Astrocyte (in vitro differentiated cells and primary cell): ENCODE measurements around the gene FBN3. TPM values are rescaled to one million over a fixed set of nuclear protein-coding genes. Genes with fewer than 3 reads are reported as not detected.

Experiments used
- DNase-seq: peaks from one replicate; pipeline ENCODE4 v3.0.0-alpha.2; 2010; ENCODE audit warnings: low read depth
- FAIRE-seq: peaks from 2 replicates; lab custom pipeline; 2011; peaks lifted over from hg19 to GRCh38; lab: Jason Lieb, UNC
- H2AFZ ChIP-seq: 2 replicates; pipeline ENCODE4 v1.6.0; 2012; ENCODE audit warnings: low read depth, low read length, inconsistent platforms
- H3K27ac ChIP-seq: 2 replicates; pipeline ENCODE4 v1.5.1; 2011; ENCODE audit warnings: low read depth, low read length, inconsistent platforms
- H3K27me3 ChIP-seq: 2 replicates; pipeline ENCODE4 v1.6.0; 2011; ENCODE audit warnings: low read length, inconsistent platforms; ENCODE audit not compliant: insufficient read depth
- H3K36me3 ChIP-seq: 2 replicates; pipeline ENCODE4 v1.5.1; 2011; ENCODE audit warnings: low read length, inconsistent platforms; ENCODE audit not compliant: insufficient read depth
- H3K4me1 ChIP-seq: 2 replicates; pipeline ENCODE4 v1.5.1; 2011; ENCODE audit warnings: low read length, inconsistent platforms; ENCODE audit not compliant: insufficient read depth
- H3K4me2 ChIP-seq: 2 replicates; pipeline ENCODE4 v1.6.0; 2012; ENCODE audit warnings: low read length, inconsistent platforms
- H3K4me3 ChIP-seq: 2 replicates; pipeline ENCODE4 v1.5.1; 2011; ENCODE audit warnings: low read depth, mild to moderate bottlenecking, low read length, inconsistent platforms; ENCODE audit not compliant: insufficient read depth
- H3K79me2 ChIP-seq: 2 replicates; pipeline ENCODE4 v1.6.0; 2012; ENCODE audit warnings: mild to moderate bottlenecking, low read length, inconsistent platforms; ENCODE audit not compliant: insufficient read depth
- H3K9ac ChIP-seq: 2 replicates; pipeline ENCODE4 v1.6.0; 2012; ENCODE audit warnings: mild to moderate bottlenecking, low read length, inconsistent platforms
- H3K9me3 ChIP-seq: 2 replicates; pipeline ENCODE4 v1.5.1; 2012; ENCODE audit warnings: low read depth, mild to moderate bottlenecking, low read length, inconsistent platforms; ENCODE audit not compliant: insufficient read depth
- H4K20me1 ChIP-seq: 2 replicates; pipeline ENCODE4 v1.6.0; 2012; ENCODE audit warnings: low read length, inconsistent platforms; ENCODE audit not compliant: insufficient read depth
- H3K27ac Mint-ChIP-seq: one replicate; pipeline ENCODE4 v1.8.0; 2021; ENCODE audit warnings: mild to moderate bottlenecking, mixed read lengths; ENCODE audit not compliant: unreplicated experiment
- H3K27me3 Mint-ChIP-seq: one replicate; pipeline ENCODE4 v1.8.0; 2021; ENCODE audit warnings: low read depth, mixed read lengths; ENCODE audit not compliant: unreplicated experiment
- H3K36me3 Mint-ChIP-seq: one replicate; pipeline ENCODE4 v1.8.0; 2021; ENCODE audit warnings: low read depth, mixed read lengths; ENCODE audit not compliant: unreplicated experiment
- H3K4me1 Mint-ChIP-seq: one replicate; pipeline ENCODE4 v1.8.0; 2021; ENCODE audit warnings: low read depth, mixed read lengths; ENCODE audit not compliant: unreplicated experiment
- H3K4me3 Mint-ChIP-seq: one replicate; pipeline ENCODE4 v1.8.0; 2021; ENCODE audit warnings: mild to moderate bottlenecking, moderate library complexity, mixed read lengths; ENCODE audit not compliant: unreplicated experiment
- H3K9me3 Mint-ChIP-seq: one replicate; pipeline ENCODE4 v1.8.0; 2021; ENCODE audit warnings: mild to moderate bottlenecking, mixed read lengths; ENCODE audit not compliant: unreplicated experiment
- EZH2 ChIP-seq: IDR thresholded peaks from 2 replicates; pipeline ENCODE4 v1.6.1; 2012; ENCODE audit warnings: mild to moderate bottlenecking, low read length, inconsistent platforms; ENCODE audit not compliant: insufficient read depth
- total RNA-seq: library from RNA; stranded (reverse); gene quantifications from 2 replicates; pipeline ENCODE4 v1.2.1, GENCODE V29; 2021
- TF ChIP-seq, protein P1 (sequence below): IDR thresholded peaks from 2 replicates; pipeline ENCODE4 v1.5.1; 2011; ENCODE audit warnings: low read depth, mild to moderate bottlenecking, inconsistent platforms, low read length, moderate library complexity; ENCODE audit not compliant: insufficient read depth

The FBN3 gene
- total RNA-seq, 1 donor from 2014 or later = 1.00 TPM

DNA sequence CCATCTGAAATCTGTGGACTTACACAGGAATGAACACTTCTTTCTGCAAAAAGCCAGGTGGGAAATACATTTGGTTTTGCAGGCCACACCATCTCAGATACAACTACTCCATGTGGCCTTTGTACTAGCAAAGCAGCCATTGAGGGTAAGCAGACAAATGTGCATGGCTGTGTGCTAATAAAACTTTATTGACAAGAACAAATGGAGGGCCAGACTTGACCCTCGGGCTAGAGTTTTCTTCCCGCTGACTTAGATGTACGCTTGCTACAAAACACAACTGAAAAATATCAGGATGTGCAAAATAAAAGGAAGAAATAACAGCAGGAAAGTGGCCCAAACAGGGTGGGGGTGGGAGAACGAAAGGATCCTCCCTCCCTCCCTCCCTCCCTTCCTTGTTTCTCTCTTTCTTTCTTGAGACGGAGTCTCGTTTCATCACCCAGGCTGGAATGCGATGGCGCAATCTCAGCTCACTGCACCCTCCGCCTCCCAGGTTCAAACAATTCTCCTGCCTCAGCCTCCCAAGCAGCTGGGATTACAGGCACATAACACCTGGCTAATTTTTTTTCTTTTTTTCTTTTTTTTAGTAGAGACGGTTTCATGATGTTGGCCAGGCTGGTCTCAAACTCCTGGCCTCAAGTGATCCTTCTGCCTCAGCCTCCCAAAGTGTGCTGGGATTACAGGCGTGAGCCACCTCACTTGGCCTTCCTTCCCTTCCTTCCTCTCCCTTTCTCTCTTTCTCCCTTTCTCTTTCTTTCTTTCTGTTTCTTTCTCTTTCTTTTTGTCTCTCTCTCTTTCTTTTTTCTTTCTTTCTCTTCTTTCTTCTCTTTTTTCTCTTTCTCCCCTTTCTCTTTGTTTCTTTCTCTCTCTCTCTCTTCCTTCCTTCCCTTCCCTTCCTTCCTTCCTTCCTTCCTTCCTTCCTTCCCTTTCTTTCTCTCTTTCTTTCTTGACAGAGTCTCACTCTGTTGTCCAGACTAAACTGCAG, 67.5 kb downstream of the FBN3 start:
- no peaks in the 10 kb centered on the region for H3K9me3 ChIP-seq
- FAIRE-seq (no peak), DNase-seq (no peak)
- no peaks in the 10 kb centered on the region for H4K20me1 ChIP-seq
- no peak overlapping the region for H3K27ac ChIP-seq
- no peaks in the 10 kb centered on the region for H3K9me3 Mint-ChIP-seq
- no peak overlapping the region for H3K27ac Mint-ChIP-seq
- H2AFZ ChIP-seq = no peak overlapping the region
- no peaks in the 10 kb centered on the region for H3K4me1 ChIP-seq
- no peaks in the 10 kb centered on the region for H3K36me3 ChIP-seq
- H3K4me3 Mint-ChIP-seq = no peak overlapping the region
- no peak overlapping the region for H3K9ac ChIP-seq
- TF ChIP-seq, protein P1, sequence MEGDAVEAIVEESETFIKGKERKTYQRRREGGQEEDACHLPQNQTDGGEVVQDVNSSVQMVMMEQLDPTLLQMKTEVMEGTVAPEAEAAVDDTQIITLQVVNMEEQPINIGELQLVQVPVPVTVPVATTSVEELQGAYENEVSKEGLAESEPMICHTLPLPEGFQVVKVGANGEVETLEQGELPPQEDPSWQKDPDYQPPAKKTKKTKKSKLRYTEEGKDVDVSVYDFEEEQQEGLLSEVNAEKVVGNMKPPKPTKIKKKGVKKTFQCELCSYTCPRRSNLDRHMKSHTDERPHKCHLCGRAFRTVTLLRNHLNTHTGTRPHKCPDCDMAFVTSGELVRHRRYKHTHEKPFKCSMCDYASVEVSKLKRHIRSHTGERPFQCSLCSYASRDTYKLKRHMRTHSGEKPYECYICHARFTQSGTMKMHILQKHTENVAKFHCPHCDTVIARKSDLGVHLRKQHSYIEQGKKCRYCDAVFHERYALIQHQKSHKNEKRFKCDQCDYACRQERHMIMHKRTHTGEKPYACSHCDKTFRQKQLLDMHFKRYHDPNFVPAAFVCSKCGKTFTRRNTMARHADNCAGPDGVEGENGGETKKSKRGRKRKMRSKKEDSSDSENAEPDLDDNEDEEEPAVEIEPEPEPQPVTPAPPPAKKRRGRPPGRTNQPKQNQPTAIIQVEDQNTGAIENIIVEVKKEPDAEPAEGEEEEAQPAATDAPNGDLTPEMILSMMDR = no peak
- no peak for TF ChIP-seq EZH2
- peaks cover 19% of the 10 kb centered on the region for H3K27me3 Mint-ChIP-seq
- no peaks in the 10 kb centered on the region for H3K4me1 Mint-ChIP-seq
- H3K36me3 Mint-ChIP-seq = no peaks in the 10 kb centered on the region
- no peak overlapping the region for H3K4me2 ChIP-seq
- no peaks in the 10 kb centered on the region for H3K79me2 ChIP-seq
- H3K27me3 ChIP-seq = no peaks in the 10 kb centered on the region
- no peak overlapping the region for H3K4me3 ChIP-seq

GRCh38 chr19:8080832-8081231, 68.6 kb downstream of the FBN3 start:
- no peak overlapping the region for H3K9ac ChIP-seq
- H3K79me2 ChIP-seq = no peaks in the 10 kb centered on the region
- H3K36me3 ChIP-seq = no peaks in the 10 kb centered on the region
- Mint-ChIP-seq H3K9me3 (no peaks in the 10 kb centered on the region), H3K4me1 (no peaks in the 10 kb centered on the region), H3K27ac (no peak overlapping the region), H3K36me3 (no peaks in the 10 kb centered on the region), H3K27me3 (peaks cover 19% of the 10 kb centered on the region), H3K4me3 (no peak overlapping the region)
- DNase-seq = no peak
- TF ChIP-seq EZH2 = no peak
- TF ChIP-seq, protein P1 = no peak
- H3K9me3 ChIP-seq = no peaks in the 10 kb centered on the region
- H3K4me2 ChIP-seq = no peak overlapping the region
- H3K4me1 ChIP-seq = no peaks in the 10 kb centered on the region
- H2AFZ ChIP-seq = no peak overlapping the region
- FAIRE-seq = no peak
- no peak overlapping the region for H3K27ac ChIP-seq
- no peaks in the 10 kb centered on the region for H3K27me3 ChIP-seq
- H4K20me1 ChIP-seq = no peaks in the 10 kb centered on the region
- H3K4me3 ChIP-seq = no peak overlapping the region

- H3K27ac Mint-ChIP-seq = no peak overlapping the region
- no peak overlapping the region for H3K4me3 ChIP-seq
- H3K4me3 Mint-ChIP-seq = no peak overlapping the region
- no peaks in the 10 kb centered on the region for H3K27me3 ChIP-seq
- DNase-seq = no peak
- TF ChIP-seq EZH2 = no peak
- TF ChIP-seq, protein P1 = no peak
- no peak overlapping the region for H3K4me2 ChIP-seq
- H3K36me3 ChIP-seq = no peaks in the 10 kb centered on the region
- no peaks in the 10 kb centered on the region for H3K36me3 Mint-ChIP-seq
- H3K4me1 ChIP-seq = no peaks in the 10 kb centered on the region
- H3K4me1 Mint-ChIP-seq = no peaks in the 10 kb centered on the region
- H3K27ac ChIP-seq = no peak overlapping the region
- no peaks in the 10 kb centered on the region for H3K9me3 Mint-ChIP-seq
- H2AFZ ChIP-seq = no peak overlapping the region
- no peaks in the 10 kb centered on the region for H3K79me2 ChIP-seq
- no peaks in the 10 kb centered on the region for H3K9me3 ChIP-seq
- H3K9ac ChIP-seq = no peak overlapping the region
- no peak for FAIRE-seq
- H4K20me1 ChIP-seq = no peaks in the 10 kb centered on the region
- H3K27me3 Mint-ChIP-seq = peaks cover 18% of the 10 kb centered on the region
These were observed 69.4 kb downstream of the FBN3 start for GRCh38 chr19:8079988-8080387.
